Activated naive CD8-positive, alpha-beta T cell treated with anti-CD3 and anti-CD28 coated beads, Interleukin-2, amount 10 ng/mL, durations not matched to agents 7 days and 5 days (primary cell): ENCODE measurements around the gene OR6V1. TPM values are rescaled to one million over a fixed set of nuclear protein-coding genes. Genes with fewer than 3 reads are reported as not detected.

Experiments used
- total RNA-seq, 2 experiments: library from RNA; stranded (reverse); gene quantifications; one replicate each; pipeline ENCODE4 v1.2.3, GENCODE V29; 2021

Gene OR6V1
- total RNA-seq, 2 experiments from 2014 or later: not detected

Other genes starting within 250 kb of the OR6V1 start
- 10 to 100 TPM; 20.1 to 25.2 TPM for gene EPHB6, start 197.3 kb upstream of the OR6V1 start, total RNA-seq
- gene TRPV6, start 166.6 kb upstream of the OR6V1 start, total RNA-seq: not detected
- gene TRPV5, start 118.6 kb upstream of the OR6V1 start, total RNA-seq: not detected
- not detected for gene LLCFC1, start 112.9 kb upstream of the OR6V1 start, total RNA-seq
- 1 to 10 TPM in 1 of 2 experiments, under 1 TPM in 1; 0.94 to 1.2 TPM for gene KEL, start 90.0 kb upstream of the OR6V1 start, total RNA-seq
- gene OR9A2, start 25.2 kb upstream of the OR6V1 start, total RNA-seq: under 1 TPM in 1 of 2 experiments, not detected in 1; 0.30 TPM
- gene PIP, start 79.7 kb downstream of the OR6V1 start, total RNA-seq: not detected
- gene TAS2R39, start 131.1 kb downstream of the OR6V1 start, total RNA-seq: not detected
- gene TAS2R40, start 169.7 kb downstream of the OR6V1 start, total RNA-seq: not detected
- gene GSTK1, start 211.1 kb downstream of the OR6V1 start, total RNA-seq: 100 to 1,000 TPM; 355 to 368 TPM
- 1 to 10 TPM; 1.1 TPM for gene TMEM139, start 232.6 kb downstream of the OR6V1 start, total RNA-seq
- gene CASP2, start 236.0 kb downstream of the OR6V1 start, total RNA-seq: 10 to 100 TPM; 96.5 to 98.8 TPM